ENCODE data around the gene TMEM106C. TPM values are rescaled to one million over a fixed set of nuclear protein-coding genes. Genes with fewer than 3 reads are reported as not detected.
"Not testable (repeated sequence)": the region's sequence is repeated elsewhere in the genome, so short reads cannot be mapped to it uniquely, and the experiment has no call there.

Gene TMEM106C
- total RNA-seq, 4 donors from 2014 or later: 52.9 to 112 (median 79.1) TPM

DNA sequence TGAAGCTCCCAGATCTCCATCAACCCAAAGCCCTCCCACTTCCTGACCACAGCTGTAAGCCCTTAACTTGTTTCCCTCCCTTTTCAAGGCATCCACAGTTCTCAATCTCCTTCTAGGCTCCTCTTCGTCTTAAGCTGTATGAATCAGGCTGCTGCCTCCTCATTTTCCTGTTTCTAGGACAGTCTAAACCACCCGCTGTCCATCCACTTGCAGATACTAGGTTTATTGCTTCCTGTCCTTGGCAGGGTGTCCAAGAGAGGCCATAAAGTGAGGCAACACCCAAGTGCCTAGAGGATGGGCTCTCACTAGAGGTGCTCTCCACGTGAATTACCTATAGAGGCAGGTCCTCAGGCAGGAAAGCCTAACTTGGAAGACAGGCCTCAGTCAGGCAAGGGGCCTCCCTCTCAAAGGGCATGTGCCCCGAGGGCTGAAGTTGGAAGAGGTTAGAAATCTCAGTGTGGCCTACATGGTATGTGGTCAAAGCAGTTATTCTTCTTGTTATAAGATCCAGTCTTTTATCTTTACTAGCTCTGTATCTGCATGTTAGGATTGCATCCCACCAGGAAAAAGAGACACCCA, 8.8 kb upstream of the TMEM106C start:
- DNase-seq: no peak
- Histone ChIP-seq H3K9me3 (no peaks in the 10 kb centered on the region), H3K27ac (no peak overlapping the region), H3K36me3 (no peaks in the 10 kb centered on the region), H3K4me3 (replicated peaks in 1 of 3) (no peak overlapping the region), H3K4me1 (peaks cover 0 to 5% of the 10 kb centered on the region in 2 donors), H3K27me3 (no peaks in the 10 kb centered on the region)
- intact Hi-C loops (cut with DNase I): no loop called here
- WGBS, 2 donors: 89 to 91% methylated on average over 4 of the region's 4 CpGs
- TF ChIP-seq, protein P1, sequence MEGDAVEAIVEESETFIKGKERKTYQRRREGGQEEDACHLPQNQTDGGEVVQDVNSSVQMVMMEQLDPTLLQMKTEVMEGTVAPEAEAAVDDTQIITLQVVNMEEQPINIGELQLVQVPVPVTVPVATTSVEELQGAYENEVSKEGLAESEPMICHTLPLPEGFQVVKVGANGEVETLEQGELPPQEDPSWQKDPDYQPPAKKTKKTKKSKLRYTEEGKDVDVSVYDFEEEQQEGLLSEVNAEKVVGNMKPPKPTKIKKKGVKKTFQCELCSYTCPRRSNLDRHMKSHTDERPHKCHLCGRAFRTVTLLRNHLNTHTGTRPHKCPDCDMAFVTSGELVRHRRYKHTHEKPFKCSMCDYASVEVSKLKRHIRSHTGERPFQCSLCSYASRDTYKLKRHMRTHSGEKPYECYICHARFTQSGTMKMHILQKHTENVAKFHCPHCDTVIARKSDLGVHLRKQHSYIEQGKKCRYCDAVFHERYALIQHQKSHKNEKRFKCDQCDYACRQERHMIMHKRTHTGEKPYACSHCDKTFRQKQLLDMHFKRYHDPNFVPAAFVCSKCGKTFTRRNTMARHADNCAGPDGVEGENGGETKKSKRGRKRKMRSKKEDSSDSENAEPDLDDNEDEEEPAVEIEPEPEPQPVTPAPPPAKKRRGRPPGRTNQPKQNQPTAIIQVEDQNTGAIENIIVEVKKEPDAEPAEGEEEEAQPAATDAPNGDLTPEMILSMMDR (IDR thresholded peaks at IDR 0.05): no peak
- no peak for TF ChIP-seq POLR2A (IDR thresholded peaks at IDR 0.05)

DNA sequence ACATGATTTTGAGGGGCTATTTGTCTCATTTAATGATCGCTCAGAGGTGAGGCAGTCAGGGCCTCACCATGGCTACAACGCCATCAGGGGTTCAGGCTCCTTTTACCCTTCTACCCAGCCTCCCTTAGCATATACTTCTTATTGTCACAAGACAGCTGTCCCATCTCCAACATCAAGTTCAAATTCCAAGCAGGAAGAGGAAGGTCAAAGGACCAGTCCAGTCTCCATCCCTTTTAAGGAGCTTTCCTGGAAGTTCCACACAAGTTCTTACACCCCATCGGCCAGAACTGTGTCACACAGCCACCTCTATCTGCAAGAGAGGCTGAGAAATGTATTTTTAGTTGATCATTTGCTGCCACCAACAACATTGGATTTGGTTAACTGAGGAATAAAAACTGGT, 8.3 kb upstream of the TMEM106C start:
- Histone ChIP-seq H3K27ac (no peak overlapping the region), H3K27me3 (no peaks in the 10 kb centered on the region), H3K4me1 (peaks cover 0 to 5% of the 10 kb centered on the region in 2 donors), H3K9me3 (no peaks in the 10 kb centered on the region), H3K36me3 (no peaks in the 10 kb centered on the region), H3K4me3 (replicated peaks in 1 of 3) (no peak overlapping the region)
- intact Hi-C loops (cut with DNase I): no loop called here
- no peak for DNase-seq
- TF ChIP-seq POLR2A (IDR thresholded peaks at IDR 0.05): no peak
- TF ChIP-seq, protein P1 (IDR thresholded peaks at IDR 0.05): no peak
- 92 to 93% methylated on average over 3 of the region's 3 CpGs for WGBS, 2 donors

DNA sequence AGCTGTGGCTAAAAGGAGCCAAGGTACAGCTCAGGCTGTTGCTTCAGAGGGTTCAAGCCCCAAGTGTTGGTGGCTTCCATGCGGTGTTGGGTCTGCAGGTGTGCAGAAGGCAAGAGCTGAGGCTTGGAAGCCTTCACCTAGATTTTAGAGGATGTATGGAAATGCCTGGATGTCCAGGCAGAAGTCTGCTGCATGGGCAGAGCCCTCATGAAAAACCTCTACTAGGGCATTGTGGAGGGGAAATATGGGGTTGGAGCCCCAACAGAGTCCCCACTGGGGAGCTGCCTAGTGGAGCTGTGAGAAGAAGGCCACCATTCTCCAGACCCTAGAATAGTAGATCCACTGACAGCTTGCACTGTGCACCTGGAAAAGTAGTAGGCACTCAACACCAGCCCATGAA, 5.7 kb upstream of the TMEM106C start:
- H3K9me3 ChIP-seq; intact Hi-C loops (cut with DNase I); H3K4me3 ChIP-seq (replicated peaks in 1 of 3); H3K27me3 ChIP-seq; H3K4me1 ChIP-seq; H3K36me3 ChIP-seq; DNase-seq; H3K27ac ChIP-seq: not testable (repeated sequence)
- WGBS, 2 donors: 100% methylated on average over 1 of the region's 1 CpG

DNA sequence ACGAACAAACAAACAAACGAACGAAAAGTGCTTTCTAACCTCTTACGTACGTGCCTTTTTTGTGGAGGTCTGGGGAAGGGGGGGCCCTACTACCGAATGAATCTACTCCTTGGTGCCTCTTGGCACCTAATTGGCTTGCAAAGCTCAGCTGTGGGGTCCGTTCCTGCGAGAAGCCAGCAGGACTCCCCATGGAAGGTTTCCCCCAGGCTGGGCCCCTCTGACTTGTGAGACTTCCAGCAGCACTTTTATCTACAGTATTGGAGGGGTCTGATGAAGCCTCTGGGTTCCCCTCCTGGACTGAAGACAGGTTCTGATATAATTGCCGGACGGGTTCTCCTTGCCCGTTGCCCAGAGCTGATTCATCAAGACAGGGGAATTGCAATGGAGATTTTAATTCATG, 1.2 kb upstream of the TMEM106C start:
- Histone ChIP-seq H3K27me3 (no peaks in the 10 kb centered on the region), H3K9me3 (no peaks in the 10 kb centered on the region), H3K27ac (no peak overlapping the region), H3K36me3 (no peaks in the 10 kb centered on the region), H3K4me3 (replicated peaks in 1 of 3) (no peak overlapping the region), H3K4me1 (peaks cover 4 to 5% of the 10 kb centered on the region in 2 donors)
- 82 to 85% methylated on average over 9 to 11 of the region's 11 CpGs for WGBS, 2 donors
- no peak for DNase-seq
- intact Hi-C loops (cut with DNase I): loop anchor here (10.0 kb wide), 1 partner anchor 203 kb away; no protein-coding TSS in a partner anchor
- TF ChIP-seq POLR2A (IDR thresholded peaks at IDR 0.05): no peak
- TF ChIP-seq, protein P1 (IDR thresholded peaks at IDR 0.05): no peak

DNA sequence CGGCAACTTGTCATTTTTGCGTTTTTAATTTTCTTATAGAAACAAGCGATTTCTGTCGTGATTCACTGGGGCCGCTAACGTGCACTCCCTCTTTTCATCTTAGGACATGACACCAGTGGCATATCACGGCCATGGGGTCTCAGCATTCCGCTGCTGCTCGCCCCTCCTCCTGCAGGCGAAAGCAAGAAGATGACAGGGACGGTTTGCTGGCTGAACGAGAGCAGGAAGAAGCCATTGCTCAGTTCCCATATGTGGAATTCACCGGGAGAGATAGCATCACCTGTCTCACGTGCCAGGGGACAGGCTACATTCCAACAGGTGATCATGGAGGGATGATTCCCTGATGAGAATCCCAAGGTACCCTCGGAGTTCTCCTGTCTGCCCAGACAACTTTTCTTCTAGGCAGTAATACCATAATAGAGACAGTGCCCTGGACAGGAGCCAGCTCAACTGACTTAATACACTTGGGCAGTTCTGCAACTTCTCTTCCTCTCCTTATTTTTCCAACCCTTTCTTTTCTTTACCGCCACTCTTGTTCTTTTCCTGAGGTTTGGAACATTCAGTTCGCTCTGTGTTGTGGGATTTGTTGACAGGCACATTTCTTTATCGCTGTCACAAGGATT, 821 bp downstream of the TMEM106C start:
- peaks cover 4 to 5% of the 10 kb centered on the region in 2 donors for H3K4me1 ChIP-seq
- TF ChIP-seq, protein P1 (IDR thresholded peaks at IDR 0.05): no peak
- TF ChIP-seq POLR2A (IDR thresholded peaks at IDR 0.05): no peak
- no peaks in the 10 kb centered on the region for H3K27me3 ChIP-seq
- WGBS, 2 donors: 18% methylated on average over 18 of the region's 18 CpGs
- no peaks in the 10 kb centered on the region for H3K36me3 ChIP-seq
- peak overlapping the region; percentile 24 to 67 (median 25) for H3K4me3 ChIP-seq (replicated peaks in 1 of 3)
- DNase-seq: peak; percentile 48 to 63
- intact Hi-C loops (cut with DNase I): loop anchor here (10.0 kb wide), 1 partner anchor 201 kb away; no protein-coding TSS in a partner anchor
- no peaks in the 10 kb centered on the region for H3K9me3 ChIP-seq
- peak overlapping the region in 1 of 3 donors; percentile 23 for H3K27ac ChIP-seq

Data from thyroid gland (tissue), 4 donors.